Hepatocyte (in vitro differentiated cells): ENCODE results near the gene KCNC2.

ENCODE experiments used
- EZH2 ChIP-seq: fragments of 200-600 bp; sonication (generic); IDR thresholded peaks from 2 replicates; pipeline ENCODE4 v1.6.1; 2016; ENCODE audit warnings: antibody characterized with exemption, mild to moderate bottlenecking, borderline replicate concordance
- EZH2phosphoT487 ChIP-seq: fragments of 200-600 bp; sonication (generic); IDR thresholded peaks from one replicate; pipeline ENCODE4 v1.6.1; 2018; ENCODE audit warnings: antibody characterized with exemption, mild to moderate bottlenecking, low read depth, moderate library complexity; ENCODE audit not compliant: unreplicated experiment, severe bottlenecking

GRCh38 chr12:75162845-75163244 lies 46.8 kb downstream of the KCNC2 start:
- TF ChIP-seq EZH2 (no peak), EZH2phosphoT487 (no peak)
